SH-SY5Y (cell line): ENCODE data around the gene MCFD2.

ENCODE experiments used
- GATA2 ChIP-seq: IDR thresholded peaks from 2 replicates; pipeline ENCODE4 v1.6.1; 2011; ENCODE audit warnings: mild to moderate bottlenecking, low read depth, low read length
- GATA3 ChIP-seq: IDR thresholded peaks from 2 replicates; pipeline ENCODE4 v1.6.1; 2011; ENCODE audit warnings: low read depth, mild to moderate bottlenecking, low read length, moderate library complexity

DNA sequence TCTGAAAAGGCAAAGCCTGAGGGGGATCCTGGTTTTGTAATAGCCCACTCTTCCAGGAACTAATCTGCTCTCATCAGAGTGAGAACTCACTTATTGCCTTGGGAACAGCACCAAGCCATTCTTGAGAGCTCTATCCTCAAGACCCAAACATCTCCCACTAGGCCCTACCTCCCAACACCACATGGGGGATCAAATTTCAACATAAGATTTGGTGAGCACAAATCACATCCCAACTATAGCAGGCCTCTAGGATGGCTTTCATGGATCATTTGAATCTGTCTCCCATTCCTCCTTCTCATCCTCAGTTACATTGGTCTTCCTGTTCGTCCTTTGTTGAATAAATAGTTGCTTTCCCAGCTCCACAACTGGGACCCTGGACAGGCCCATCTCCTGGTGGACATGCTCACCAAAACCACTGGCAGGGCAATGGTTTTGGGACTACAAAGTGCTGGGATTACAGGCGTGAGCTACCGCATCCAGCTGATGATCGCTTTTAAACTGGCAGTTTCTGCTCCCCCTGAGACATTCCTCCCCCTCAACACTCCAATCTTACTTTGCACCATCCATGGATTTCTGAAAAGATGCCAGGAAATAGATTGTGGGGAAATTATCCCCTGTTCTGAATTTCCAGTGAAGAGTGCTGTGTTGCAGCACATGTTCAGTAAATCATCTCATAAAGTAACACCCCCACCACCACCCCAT is 42.6 kb downstream of the MCFD2 start:
- TF ChIP-seq GATA3: no peak
- TF ChIP-seq GATA2: no peak
